ENCODE measurements around the gene ANKZF1. TPM values are rescaled to one million over a fixed set of nuclear protein-coding genes. Genes with fewer than 3 reads are reported as not detected.

Gene ANKZF1
- total RNA-seq, 1 experiment from 2014 or later, result 51.5 TPM

DNA sequence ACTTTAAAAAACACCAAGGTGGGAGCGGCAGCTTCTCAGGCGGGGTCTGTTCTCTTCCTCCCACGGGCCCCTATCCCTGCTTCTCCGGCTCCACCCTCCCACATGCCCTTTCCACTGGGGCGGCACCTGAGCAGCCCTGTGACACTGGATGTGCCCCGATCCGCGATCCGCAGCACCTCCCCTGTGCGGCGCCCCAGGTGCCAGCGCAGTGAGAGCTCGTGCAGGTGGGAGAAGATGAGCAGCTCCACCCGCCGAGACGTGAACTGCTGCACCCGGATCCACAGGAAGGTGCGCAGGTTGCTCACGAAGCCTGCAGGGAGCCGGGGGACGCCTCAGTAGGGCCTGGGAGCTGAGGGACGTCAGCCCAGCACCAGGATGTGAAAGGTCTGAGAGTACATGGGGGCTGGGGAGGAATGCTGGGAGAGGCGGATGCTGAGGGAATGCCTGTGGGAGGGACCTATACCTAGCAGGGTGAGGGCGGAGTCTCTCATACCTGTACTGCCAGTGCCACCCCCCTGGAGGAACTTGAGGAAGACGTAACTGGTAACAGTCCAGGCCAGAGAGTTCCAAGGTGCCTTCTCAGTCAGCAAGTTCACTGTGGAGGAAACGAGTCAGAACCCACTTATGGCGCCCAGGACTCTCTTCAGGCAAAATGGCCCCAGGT is 13.6 kb upstream of the ANKZF1 start:
- H3K27ac Mint-ChIP-seq (ENCODE audit: unreplicated experiment), result peak overlapping the region; percentile 95
- ChIA-PET CTCF (interaction anchor here (0.6 kb wide), 1 partner anchor 45 kb away, joined by 3 read pairs; no protein-coding TSS in a partner anchor), POLR2A (interaction anchor here (2.6 kb wide), 1 partner anchor 9 kb away, joined by 29 read pairs; the partner anchor contains the start of gene ZFAND2B)
- H3K9me3 Mint-ChIP-seq (ENCODE audit: unreplicated experiment), result no peaks in the 10 kb centered on the region
- H3K4me3 ChIP-seq (ENCODE audit: low read depth, low read length), result no peak overlapping the region
- no peak overlapping the region for H3K4me3 Mint-ChIP-seq (ENCODE audit: unreplicated experiment)
- intact Hi-C loops (cut with micrococcal nuclease; ENCODE audit: unreplicated experiment), result loop anchor here (5.0 kb wide), 1 partner anchor 171 kb away; the partner anchor contains the start of gene DNPEP
- peaks cover 9% of the 10 kb centered on the region for H3K36me3 ChIP-seq (ENCODE audit: control insufficient read depth, insufficient read depth, low read length)
- H3K36me3 Mint-ChIP-seq (ENCODE audit: insufficient read depth, unreplicated experiment), result peaks cover 54% of the 10 kb centered on the region
- H3K27me3 Mint-ChIP-seq (ENCODE audit: insufficient read depth, unreplicated experiment), result no peaks in the 10 kb centered on the region
- TF ChIP-seq, protein P1, sequence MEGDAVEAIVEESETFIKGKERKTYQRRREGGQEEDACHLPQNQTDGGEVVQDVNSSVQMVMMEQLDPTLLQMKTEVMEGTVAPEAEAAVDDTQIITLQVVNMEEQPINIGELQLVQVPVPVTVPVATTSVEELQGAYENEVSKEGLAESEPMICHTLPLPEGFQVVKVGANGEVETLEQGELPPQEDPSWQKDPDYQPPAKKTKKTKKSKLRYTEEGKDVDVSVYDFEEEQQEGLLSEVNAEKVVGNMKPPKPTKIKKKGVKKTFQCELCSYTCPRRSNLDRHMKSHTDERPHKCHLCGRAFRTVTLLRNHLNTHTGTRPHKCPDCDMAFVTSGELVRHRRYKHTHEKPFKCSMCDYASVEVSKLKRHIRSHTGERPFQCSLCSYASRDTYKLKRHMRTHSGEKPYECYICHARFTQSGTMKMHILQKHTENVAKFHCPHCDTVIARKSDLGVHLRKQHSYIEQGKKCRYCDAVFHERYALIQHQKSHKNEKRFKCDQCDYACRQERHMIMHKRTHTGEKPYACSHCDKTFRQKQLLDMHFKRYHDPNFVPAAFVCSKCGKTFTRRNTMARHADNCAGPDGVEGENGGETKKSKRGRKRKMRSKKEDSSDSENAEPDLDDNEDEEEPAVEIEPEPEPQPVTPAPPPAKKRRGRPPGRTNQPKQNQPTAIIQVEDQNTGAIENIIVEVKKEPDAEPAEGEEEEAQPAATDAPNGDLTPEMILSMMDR (IDR thresholded peaks at IDR 0.05; ENCODE audit: insufficient read depth in 1 of 2, low read depth in 1 of 2, low read length in 1 of 2, severe bottlenecking in 1 of 2, unreplicated experiment in 1 of 2), result no peak
- DNase-seq, result no peak
- no peaks in the 10 kb centered on the region for H3K4me1 Mint-ChIP-seq (ENCODE audit: low read depth, unreplicated experiment)
- H3K9me3 ChIP-seq, result no peaks in the 10 kb centered on the region
- BruUV-seq (replicated peaks), result no TSS peak
- H3K4me1 ChIP-seq, result peaks cover 18% of the 10 kb centered on the region
- H3K27me3 ChIP-seq (replicated peaks; ENCODE audit: control insufficient read depth, insufficient read depth, low read length), result no peaks in the 10 kb centered on the region

DNA sequence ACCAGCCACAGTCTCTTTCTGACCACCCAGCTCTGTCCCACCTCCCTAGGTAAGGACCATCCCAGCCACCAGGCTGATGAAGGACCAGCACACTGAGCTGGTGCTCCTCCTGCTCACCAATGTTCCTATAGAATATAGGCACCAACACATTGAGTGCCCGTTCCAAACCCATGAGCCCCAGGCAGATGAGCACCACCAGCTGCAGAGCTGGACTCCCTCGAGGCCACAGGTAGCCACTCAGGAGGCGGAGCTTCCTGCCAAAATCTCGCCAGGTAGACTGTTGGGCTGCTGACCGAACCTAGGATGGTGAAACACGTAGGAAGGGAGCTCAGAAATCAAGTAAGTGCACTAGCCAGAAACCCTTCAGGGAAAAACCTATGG is 13.1 kb upstream of the ANKZF1 start:
- CTCF ChIA-PET, result interaction anchor here (0.6 to 2.0 kb wide), 3 partner anchors 10 to 62 kb away, joined by 3 to 8 read pairs (median 8); partner anchors contain the start of genes DNAJB2 and ZFAND2B
- Mint-ChIP-seq H3K36me3 (ENCODE audit: insufficient read depth, unreplicated experiment) (peaks cover 49% of the 10 kb centered on the region), H3K4me3 (ENCODE audit: unreplicated experiment) (peak overlapping the region; percentile 58), H3K4me1 (ENCODE audit: low read depth, unreplicated experiment) (no peaks in the 10 kb centered on the region), H3K9me3 (ENCODE audit: unreplicated experiment) (no peaks in the 10 kb centered on the region), H3K27me3 (ENCODE audit: insufficient read depth, unreplicated experiment) (no peaks in the 10 kb centered on the region), H3K27ac (ENCODE audit: unreplicated experiment) (peak overlapping the region; percentile 95)
- BruUV-seq (replicated peaks), result no TSS peak
- no peak overlapping the region for H3K4me3 ChIP-seq (ENCODE audit: low read depth, low read length)
- intact Hi-C loops (cut with micrococcal nuclease; ENCODE audit: unreplicated experiment), result loop anchor here (5.0 kb wide), 1 partner anchor 171 kb away; the partner anchor contains the start of gene DNPEP
- DNase-seq, result no peak
- H3K36me3 ChIP-seq (ENCODE audit: control insufficient read depth, insufficient read depth, low read length), result peaks cover 7% of the 10 kb centered on the region
- POLR2A ChIA-PET, result interaction anchor here (2.6 kb wide), 1 partner anchor 9 kb away, joined by 29 read pairs; the partner anchor contains the start of gene ZFAND2B
- H3K27me3 ChIP-seq (replicated peaks; ENCODE audit: control insufficient read depth, insufficient read depth, low read length), result no peaks in the 10 kb centered on the region
- peaks cover 18% of the 10 kb centered on the region for H3K4me1 ChIP-seq
- TF ChIP-seq, protein P1 (IDR thresholded peaks at IDR 0.05; ENCODE audit: insufficient read depth in 1 of 2, low read depth in 1 of 2, low read length in 1 of 2, severe bottlenecking in 1 of 2, unreplicated experiment in 1 of 2), result no peak
- H3K9me3 ChIP-seq, result no peaks in the 10 kb centered on the region

DNA sequence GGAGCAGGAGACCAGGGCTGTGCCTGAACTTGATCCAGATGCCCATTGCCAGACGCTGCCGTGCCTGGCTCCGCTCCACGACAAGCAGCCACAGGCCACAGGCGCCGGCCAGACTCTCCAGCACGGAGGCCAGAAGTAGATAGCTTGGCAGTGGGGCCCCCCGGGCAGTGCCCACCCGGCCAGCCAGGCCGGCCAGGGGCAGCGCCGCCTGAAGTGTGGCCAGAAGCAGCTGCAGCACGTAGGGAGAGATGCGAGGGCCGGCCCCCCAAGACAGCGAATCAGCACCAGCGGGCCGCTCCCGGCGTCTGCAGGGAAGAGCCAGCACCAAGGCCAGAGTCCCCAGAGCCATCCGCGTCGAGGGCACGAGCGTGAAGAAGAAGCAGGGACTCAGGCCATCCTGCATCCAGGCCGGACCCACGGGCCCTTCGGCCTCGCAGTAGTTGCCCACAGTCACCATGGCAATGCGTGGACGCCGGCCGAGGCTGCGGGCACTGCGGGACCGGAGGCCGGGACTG is 11.3 kb upstream of the ANKZF1 start:
- Histone ChIP-seq H3K9me3 (no peaks in the 10 kb centered on the region), H3K4me1 (peaks cover 18% of the 10 kb centered on the region), H3K4me3 (ENCODE audit: low read depth, low read length) (peak overlapping the region; percentile 89), H3K36me3 (ENCODE audit: control insufficient read depth, insufficient read depth, low read length) (peaks cover 3% of the 10 kb centered on the region), H3K27me3 (replicated peaks; ENCODE audit: control insufficient read depth, insufficient read depth, low read length) (no peaks in the 10 kb centered on the region)
- ChIA-PET CTCF (interaction anchor here (1.1 to 2.5 kb wide), 6 partner anchors 31 to 189 kb away, joined by 3 to 18 read pairs (median 5); partner anchors contain the start of gene DNAJB2), POLR2A (interaction anchor here (0.6 to 3.0 kb wide), 9 partner anchors 11 to 216 kb away, joined by 5 to 27 read pairs (median 7); partner anchors contain the start of genes ANKZF1, ATG9A, CNPPD1 and GLB1L)
- BruUV-seq (replicated peaks), result TSS peak; percentile 9
- Mint-ChIP-seq H3K9me3 (ENCODE audit: unreplicated experiment) (no peaks in the 10 kb centered on the region), H3K4me3 (ENCODE audit: unreplicated experiment) (peak overlapping the region; percentile 96), H3K36me3 (ENCODE audit: insufficient read depth, unreplicated experiment) (peaks cover 35% of the 10 kb centered on the region), H3K27me3 (ENCODE audit: insufficient read depth, unreplicated experiment) (no peaks in the 10 kb centered on the region), H3K27ac (ENCODE audit: unreplicated experiment) (peak overlapping the region; percentile 95), H3K4me1 (ENCODE audit: low read depth, unreplicated experiment) (no peaks in the 10 kb centered on the region)
- TF ChIP-seq, protein P1 (IDR thresholded peaks at IDR 0.05; ENCODE audit: insufficient read depth in 1 of 2, low read depth in 1 of 2, low read length in 1 of 2, severe bottlenecking in 1 of 2, unreplicated experiment in 1 of 2), result no peak
- intact Hi-C loops (cut with micrococcal nuclease; ENCODE audit: unreplicated experiment), result loop anchor here (1.0 to 5.0 kb wide), 6 partner anchors 11 to 169 kb away; partner anchors contain the start of genes DNAJB2, DNPEP and NHEJ1
- DNase-seq, result peak; percentile 63 to 71
